ENCODE data around the gene SPSB3. TPM values are rescaled to one million over a fixed set of nuclear protein-coding genes. Genes with fewer than 3 reads are reported as not detected.

SPSB3 gene
- total RNA-seq, 1 donor from 2014 or later: 57.9 TPM

- no peak for FAIRE-seq
- DNase-seq (ENCODE audit: low spot score in 2 of 2): no peak
Observed at GRCh38 chr16:1776991-1777374, 5.4 kb downstream of the SPSB3 start.

GRCh38 chr16:1776672-1776955, 5.8 kb downstream of the SPSB3 start:
- DNase-seq (ENCODE audit: low spot score in 2 of 2) (no peak), FAIRE-seq (no peak)

GRCh38 chr16:1775846-1776671, 6.3 kb downstream of the SPSB3 start:
- DNase-seq (ENCODE audit: low spot score in 2 of 2): no peak
- FAIRE-seq: no peak

GRCh38 chr16:1775006-1775845, 7.1 kb downstream of the SPSB3 start:
- no peak for DNase-seq (ENCODE audit: low spot score in 2 of 2)
- no peak for FAIRE-seq

GRCh38 chr16:1774448-1774780, 8.0 kb downstream of the SPSB3 start:
- no peak for FAIRE-seq
- DNase-seq (ENCODE audit: low spot score in 2 of 2): no peak

DNA sequence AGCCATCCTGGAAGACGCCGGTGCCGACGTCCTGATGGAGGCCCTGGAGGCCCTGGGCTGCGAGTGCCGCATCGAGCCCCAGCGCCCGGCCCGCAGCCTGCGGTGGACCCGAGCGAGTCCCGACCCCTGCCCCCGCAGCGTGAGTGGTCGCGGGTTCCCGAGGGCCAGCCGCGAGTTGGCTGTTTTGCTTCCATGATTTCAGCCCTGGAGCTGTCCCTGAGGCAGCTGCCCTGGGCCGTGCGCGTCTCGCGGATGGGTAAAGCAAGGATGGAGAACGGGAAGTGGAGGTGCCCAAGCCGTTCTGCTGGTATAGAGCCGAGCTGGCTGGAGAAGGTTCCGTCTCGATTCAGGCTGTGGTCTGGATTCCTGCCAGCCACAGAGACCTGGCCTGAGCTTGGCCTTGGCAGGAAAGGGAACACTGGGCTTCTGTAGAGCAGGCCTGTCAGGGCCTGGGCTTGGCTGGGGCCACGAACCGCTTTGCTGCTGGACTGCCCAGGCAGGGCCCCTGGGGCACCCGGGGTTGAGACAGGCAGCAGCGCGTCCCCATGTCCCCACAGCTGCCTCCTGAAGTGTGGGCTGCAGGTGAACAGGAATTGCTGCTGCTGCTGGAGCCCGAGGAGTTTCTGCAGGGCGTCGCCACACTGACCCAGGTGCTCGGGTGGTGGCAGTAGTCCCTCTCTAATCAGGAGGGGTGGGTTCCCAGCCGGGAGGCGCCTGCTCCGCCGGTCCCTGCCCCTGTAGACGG, 8.5 kb downstream of the SPSB3 start:
- DNase-seq (ENCODE audit: low spot score in 2 of 2) (no peak), FAIRE-seq (no peak)

DNA sequence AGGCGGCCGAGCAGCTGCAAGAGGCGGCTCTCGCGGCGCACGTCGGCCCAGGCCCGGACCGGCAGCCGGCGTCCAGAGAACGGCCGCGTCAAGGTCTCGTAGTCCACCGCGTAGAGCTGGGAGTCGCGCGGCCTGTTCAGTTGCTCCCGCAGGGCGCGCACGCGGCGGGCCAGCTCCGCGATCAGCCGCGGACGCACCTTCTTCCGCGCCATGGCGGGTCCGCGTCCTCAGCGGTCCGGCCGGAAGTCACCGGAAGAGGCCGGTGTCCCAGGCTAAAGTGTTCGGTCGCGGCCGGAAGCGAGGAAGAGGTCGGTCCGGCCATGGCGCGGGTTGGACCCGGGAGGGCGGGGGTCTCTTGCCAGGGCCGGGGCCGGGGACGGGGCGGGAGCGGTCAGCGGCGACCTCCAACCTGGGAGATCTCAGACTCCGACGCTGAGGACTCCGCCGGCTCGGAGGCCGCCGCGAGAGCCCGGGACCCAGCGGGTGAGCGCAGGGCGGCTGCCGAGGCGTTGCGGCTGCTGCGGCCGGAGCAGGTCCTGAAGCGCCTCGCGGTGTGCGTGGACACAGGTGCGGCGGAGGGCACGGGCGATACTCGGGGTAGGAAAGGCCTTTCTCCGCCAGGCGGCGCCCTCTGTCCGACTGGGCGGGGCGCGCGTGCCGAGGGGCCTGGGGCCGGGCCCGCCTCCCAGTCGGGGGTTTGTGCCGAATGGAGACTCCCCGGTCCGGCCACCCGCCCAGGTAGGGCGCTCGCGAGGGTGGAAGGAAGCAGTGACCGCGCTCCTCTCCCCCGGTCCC, 9.3 kb downstream of the SPSB3 start, which contains the start of gene MRPS34:
MRPS34 (minus strand) TSS at position 227 of the 795 bp plus-strand sequence; CDS start at position 212, 15 bp downstream.
- FAIRE-seq: no peak
- peak; percentile 90 to 94 for DNase-seq (ENCODE audit: low spot score in 2 of 2)

DNA sequence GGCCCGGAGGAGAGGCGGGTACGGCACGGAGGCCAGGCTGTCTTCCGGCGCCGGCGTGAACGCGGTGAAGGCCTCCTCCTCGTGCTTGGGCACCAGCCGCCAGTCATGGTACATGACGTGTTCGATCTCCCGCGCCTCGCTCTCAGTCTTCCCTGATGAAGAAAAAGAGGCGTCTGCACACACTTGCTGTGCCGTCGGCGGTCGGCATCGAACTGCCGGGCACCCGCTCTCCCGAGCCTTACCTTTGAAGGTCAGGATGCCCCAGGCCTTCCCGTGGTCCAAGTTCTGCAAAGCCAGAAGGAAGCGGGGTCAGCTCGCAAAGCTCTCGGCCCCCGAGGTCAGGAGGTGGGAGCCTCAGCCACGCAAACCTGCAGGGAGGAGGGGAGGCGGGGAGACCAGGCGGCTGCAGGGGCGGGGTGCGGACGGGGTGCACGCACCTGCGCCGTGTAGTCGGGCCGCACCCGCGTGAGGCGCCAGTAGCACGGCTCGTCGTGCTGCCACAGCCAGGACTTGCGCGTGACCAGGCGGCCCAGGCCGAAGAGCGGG, 9.9 kb downstream of the SPSB3 start, which contains the start of gene EME2:
EME2 (plus strand) TSS at position 449 of the 546 bp plus-strand sequence. CDS start 418 bp downstream, outside the sequence.
- no peak for FAIRE-seq
- DNase-seq (ENCODE audit: low spot score in 2 of 2): peak in 1 of 2 donors; percentile 60

DNA sequence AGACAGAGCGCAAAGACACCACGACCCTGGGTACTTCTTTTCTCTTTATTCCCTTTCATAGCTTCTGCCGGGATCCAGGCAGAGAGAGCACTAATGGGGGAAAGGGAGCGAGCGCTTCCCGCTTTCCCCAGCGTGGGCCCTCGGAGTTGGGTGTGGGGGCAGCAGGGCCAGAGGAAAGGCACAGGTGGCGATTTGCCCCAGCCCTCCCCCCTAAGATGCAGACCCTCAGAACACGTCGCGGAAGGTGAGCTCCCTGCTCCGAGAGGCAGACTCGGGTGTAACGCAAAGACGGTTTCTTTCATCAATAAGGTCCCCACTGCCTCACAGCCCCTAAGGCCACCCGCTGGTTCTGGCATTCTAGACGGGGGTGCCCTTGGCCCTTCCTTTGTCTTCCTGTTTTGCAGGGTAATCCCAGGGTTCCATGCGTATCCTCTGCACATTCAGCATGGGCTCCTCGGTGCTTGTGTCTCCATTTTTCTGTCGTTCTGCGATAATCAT, 10.5 kb downstream of the SPSB3 start:
- DNase-seq (ENCODE audit: low spot score in 2 of 2): no peak
- no peak for FAIRE-seq

- no peak for FAIRE-seq
Observed at GRCh38 chr16:1771188-1771863, 11.0 kb downstream of the SPSB3 start, which contains the start of gene NME3. Gene NME3 (minus strand): TSS chr16:1771543. CDS start chr16:1771534, 9 bp downstream.

GRCh38 chr16:1770328-1771187, 11.8 kb downstream of the SPSB3 start:
- DNase-seq (ENCODE audit: low spot score in 2 of 2): peak; percentile 67 to 73
- no peak for FAIRE-seq

More at GRCh38 chr16:1771188-1771863, 11.0 kb downstream of the SPSB3 start, which contains the start of gene NME3:
- peak; percentile 86 to 92 for DNase-seq (ENCODE audit: low spot score in 2 of 2)

DNA sequence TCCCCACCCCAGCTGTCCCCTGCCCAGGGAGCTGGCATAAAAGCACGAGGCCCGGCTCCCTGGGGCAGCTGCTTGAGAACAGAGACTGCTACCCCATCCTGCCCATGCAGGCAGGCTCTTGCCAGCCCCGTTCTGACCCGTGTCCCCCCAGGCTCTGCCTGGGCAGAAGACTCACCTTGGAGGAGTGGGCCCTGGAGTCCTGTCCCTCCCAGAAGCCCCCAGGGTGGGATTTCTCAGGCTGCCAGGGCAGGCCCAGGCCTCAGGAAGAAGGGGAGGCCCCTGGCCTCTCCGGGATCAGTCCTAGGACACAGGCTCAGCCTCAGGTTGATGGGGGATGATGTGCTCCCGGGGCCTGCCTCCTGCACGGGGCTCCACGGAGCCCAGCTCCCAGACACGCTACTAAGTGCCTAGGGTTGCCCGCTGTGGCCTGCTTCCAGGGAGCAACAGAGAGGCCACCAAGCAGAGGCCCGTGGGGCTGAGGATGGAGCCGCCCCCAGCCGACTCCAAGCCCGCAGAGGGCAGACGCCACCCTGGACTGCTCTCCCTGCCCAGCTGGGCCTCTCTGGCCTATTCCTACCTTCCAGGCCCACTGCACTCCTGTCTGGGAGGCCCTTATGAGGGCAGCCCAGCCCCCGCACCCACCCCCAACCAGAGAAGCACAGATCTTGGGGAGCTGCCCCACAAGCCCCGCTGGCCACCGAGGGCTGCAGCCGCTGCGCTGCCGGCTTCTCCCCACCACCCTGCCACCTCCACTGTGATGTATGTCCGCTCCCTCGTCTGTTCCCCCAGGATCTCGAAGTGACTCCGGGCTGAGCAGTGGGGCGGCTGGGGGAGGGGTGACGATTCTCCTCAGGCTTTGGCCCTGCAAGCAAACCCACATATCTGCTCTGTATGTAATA, 12.7 kb downstream of the SPSB3 start:
- DNase-seq (ENCODE audit: low spot score in 2 of 2) (no peak), FAIRE-seq (no peak)

DNA sequence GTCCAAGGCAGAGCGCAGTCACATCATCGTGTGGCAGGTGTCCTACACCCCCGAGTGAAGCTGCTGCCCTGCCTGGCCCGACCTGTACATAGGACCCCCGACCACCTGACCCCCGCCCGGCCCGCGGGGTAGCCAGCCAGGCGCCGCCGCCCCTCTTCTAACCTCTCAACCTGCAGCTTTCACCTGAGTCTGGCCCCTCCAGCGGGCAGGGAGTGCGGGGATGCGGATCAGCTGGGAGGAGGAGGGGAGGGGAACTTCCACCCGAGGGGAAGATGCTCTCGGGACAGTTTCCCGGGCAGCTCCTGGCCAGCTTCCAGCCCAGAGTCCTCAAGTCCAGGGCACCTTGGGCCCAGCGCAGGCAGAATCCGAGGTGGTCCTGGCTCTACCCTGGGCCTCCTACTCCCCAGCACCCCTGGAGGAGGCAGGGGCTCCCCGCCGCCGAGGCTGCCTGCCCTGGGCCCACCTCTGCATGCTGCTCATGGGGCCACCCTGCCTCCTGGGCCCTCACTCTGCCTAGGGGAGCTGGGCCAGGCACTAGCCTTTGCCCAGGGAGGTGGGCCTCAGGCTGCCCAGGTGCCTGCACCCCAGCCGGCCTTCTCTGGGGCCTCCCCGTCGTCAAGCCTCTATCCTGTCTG, 13.5 kb downstream of the SPSB3 start:
- no peak for DNase-seq (ENCODE audit: low spot score in 2 of 2)
- FAIRE-seq: no peak

- FAIRE-seq: no peak
- DNase-seq (ENCODE audit: low spot score in 2 of 2): no peak
Observed at GRCh38 chr16:1768061-1768766, 14.2 kb downstream of the SPSB3 start.

DNA sequence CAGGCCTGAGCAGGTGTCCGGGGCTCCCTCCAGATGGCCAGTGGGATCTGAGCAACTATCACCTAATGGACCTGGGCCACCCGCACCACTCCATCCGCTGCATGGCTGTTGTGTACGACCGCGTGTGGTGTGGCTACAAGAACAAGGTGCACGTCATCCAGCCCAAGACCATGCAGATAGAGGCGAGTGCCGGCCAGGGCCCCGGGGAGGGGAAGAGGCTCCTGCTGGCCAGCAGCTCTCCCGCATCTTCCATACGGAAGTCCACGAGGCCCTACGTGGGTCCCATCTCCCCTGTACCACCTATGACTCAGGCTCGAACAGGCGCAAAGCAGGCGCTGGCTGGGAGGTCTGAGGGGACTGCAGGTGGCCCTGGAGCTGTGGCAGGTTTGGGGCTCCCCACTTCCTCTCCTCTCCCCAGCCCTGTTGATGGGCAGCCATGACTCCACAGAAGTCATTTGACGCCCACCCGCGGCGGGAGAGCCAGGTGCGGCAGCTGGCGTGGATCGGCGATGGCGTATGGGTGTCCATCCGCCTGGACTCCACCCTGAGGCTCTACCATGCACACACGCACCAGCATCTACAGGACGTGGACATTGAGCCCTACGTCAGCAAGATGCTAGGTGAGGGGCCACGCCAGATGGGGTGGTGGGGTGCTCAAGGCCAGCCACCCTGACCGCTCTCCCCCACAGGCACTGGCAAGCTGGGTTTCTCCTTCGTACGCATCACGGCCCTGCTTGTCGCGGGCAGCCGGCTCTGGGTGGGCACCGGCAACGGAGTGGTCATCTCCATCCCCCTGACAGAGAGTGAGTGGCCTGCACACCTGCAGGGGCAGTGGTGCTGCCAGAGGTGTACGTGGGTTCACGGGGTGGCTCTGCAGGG, 15.0 kb downstream of the SPSB3 start:
- no peak for FAIRE-seq
- DNase-seq (ENCODE audit: low spot score in 2 of 2): no peak

Measured in frontal cortex (tissue), 4 donors.